ENCODE measurements around the gene GAREM1.

- TF ChIP-seq, protein P1, sequence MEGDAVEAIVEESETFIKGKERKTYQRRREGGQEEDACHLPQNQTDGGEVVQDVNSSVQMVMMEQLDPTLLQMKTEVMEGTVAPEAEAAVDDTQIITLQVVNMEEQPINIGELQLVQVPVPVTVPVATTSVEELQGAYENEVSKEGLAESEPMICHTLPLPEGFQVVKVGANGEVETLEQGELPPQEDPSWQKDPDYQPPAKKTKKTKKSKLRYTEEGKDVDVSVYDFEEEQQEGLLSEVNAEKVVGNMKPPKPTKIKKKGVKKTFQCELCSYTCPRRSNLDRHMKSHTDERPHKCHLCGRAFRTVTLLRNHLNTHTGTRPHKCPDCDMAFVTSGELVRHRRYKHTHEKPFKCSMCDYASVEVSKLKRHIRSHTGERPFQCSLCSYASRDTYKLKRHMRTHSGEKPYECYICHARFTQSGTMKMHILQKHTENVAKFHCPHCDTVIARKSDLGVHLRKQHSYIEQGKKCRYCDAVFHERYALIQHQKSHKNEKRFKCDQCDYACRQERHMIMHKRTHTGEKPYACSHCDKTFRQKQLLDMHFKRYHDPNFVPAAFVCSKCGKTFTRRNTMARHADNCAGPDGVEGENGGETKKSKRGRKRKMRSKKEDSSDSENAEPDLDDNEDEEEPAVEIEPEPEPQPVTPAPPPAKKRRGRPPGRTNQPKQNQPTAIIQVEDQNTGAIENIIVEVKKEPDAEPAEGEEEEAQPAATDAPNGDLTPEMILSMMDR (IDR thresholded peaks at IDR 0.05; ENCODE audit: borderline replicate concordance, extremely low read depth, low read length, poor library complexity, severe bottlenecking) = no peak
- TF ChIP-seq EZH2 (IDR thresholded peaks at IDR 0.05; ENCODE audit: borderline replicate concordance, low read depth, low read length, severe bottlenecking) = no peak
Observed at GRCh38 chr18:32358529-32358928, 112.2 kb downstream of the GAREM1 start.

All from DND-41 (cell line).